ENCODE data around the gene FCN1. TPM values are rescaled to one million over a fixed set of nuclear protein-coding genes. Genes with fewer than 3 reads are reported as not detected.
A peak's percentile ranks its signal among the peaks of the same experiment; 100 is the strongest.

Gene FCN1
- total RNA-seq, 4 donors from 2014 or later: 0.72 to 2.9 (median 1.1) TPM

DNA sequence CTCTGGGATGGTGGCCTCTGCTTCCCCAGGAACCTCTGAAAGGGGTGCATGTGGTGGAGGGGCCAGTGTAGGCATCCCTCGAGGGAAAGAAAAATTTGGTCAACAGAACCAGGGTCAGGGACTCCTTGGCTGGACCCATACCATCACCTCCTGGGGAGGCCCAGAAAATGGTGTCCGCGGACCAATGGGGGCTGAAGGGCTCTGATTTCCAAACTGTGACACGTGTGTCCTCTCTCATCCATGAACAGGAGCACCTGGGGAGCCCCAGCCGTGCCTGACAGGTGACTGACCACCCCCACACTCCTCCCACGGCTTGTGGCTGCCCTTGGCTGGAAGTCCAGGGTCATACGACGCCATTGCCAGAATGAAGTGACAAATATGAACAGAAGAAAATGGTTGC is 33.2 kb downstream of the FCN1 start:
- DNase-seq (ENCODE audit: low spot score in 2 of 2): peak in 1 of 2 donors; percentile 46

DNA sequence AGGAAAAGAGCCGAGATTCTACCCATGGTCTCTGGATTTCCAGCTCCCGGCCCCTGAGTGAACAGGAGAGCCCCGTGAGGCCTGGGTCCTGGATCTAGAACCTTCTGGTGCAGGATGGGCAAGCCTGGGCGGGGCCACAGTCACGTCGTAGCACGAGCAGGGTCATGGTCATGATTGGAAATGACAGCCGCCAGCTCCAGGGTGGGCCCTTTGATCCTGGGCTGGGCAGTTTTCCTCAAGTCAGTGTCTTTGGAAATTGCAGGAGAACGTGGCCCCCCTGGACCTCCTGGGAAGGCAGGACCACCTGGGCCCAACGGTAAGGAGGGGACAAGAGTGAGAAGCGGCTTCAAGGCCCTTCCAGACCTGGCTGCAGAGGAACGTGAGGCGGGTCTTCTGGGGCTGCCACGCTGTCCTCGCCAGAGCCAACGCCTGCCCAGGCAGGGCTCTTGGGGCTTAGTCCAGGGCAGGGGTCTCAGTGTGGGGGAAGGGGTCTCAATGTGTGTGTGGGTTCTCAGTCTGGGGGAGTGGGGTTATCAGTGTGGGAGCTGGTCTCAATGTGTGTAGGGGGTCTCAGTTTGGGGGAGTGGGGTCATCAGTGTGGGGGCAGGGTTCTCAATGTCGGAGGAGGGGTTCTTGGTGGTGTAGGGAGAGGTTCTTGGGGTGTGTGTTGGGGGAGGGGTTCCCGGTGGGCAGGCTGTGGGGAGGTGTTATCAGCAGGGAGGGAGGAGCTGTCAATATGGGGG is 34.5 kb downstream of the FCN1 start:
- H3K4me3 ChIP-seq (ENCODE audit: low read depth, poor library complexity, severe bottlenecking): no peak overlapping the region
- intact Hi-C loops (cut with DNase I; ENCODE audit: low total_unique reads): no loop called here
- TF ChIP-seq CTCF (IDR thresholded peaks at IDR 0.05) (no peak), POLR2A (IDR thresholded peaks at IDR 0.05) (no peak)
- WGBS, 2 donors: 82 to 92% methylated on average over 18 of the region's 18 CpGs
- peak in 1 of 2 donors; percentile 67 for DNase-seq (ENCODE audit: low spot score in 2 of 2)

More for the DNA sequence above, 33.2 kb downstream of the FCN1 start:
- 88 to 91% methylated on average over 6 to 8 of the region's 8 CpGs for WGBS, 2 donors
- H3K4me3 ChIP-seq (ENCODE audit: low read depth, poor library complexity, severe bottlenecking): no peak overlapping the region
- intact Hi-C loops (cut with DNase I; ENCODE audit: low total_unique reads): no loop called here
- TF ChIP-seq CTCF (IDR thresholded peaks at IDR 0.05) (no peak), POLR2A (IDR thresholded peaks at IDR 0.05) (no peak)

DNA sequence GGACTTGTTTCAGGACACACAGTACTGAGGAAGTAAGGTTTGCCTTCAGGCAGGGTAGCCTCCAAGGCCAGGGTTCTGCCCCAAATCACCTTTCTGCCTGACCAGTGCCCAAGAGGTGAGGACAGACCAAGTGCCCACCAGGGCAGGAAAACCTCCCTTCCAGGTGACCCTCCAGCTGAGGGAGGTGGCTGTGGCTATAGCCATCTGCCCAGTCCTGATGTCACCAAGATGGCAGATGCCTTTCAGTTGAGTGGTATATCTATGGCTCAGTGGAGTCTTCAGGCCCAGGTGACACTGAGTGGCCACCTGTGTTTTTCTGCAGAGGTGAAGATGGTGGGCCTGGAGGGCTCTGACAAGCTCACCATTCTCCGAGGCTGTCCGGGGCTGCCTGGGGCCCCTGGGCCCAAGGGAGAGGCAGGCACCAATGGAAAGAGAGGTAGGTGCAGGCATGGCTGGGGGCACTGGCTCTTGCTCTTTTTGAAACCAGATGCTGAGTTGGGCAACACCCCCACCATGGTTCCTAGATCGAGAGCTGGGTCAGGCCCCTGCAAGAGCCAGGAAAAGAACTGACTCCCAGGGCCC is 35.4 kb downstream of the FCN1 start:
- intact Hi-C loops (cut with DNase I; ENCODE audit: low total_unique reads): no loop called here
- TF ChIP-seq CTCF (IDR thresholded peaks at IDR 0.05) (no peak), POLR2A (IDR thresholded peaks at IDR 0.05) (no peak)
- H3K4me3 ChIP-seq (ENCODE audit: low read depth, poor library complexity, severe bottlenecking): no peak overlapping the region
- 85 to 86% methylated on average over 3 of the region's 3 CpGs for WGBS, 2 donors
- DNase-seq (ENCODE audit: low spot score in 2 of 2): peak in 1 of 2 donors; percentile 76

DNA sequence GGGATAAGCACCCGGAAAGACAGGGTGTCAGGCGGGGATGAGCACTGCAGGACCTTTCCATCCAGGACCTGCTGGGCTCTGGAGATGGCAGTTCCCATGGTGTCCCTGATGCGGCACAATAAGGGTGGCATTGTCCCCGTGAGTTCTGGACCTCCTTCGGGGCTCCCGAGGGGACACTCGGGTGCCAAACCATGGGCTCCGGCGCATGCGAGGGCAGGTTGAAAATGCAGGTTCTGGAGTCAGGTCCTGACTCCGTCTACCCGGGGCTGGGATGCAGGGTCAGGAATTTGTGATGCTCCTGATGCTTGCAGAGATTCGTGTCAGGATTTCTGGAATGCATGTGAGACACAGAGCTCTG is 36.4 kb downstream of the FCN1 start:
- H3K4me3 ChIP-seq (ENCODE audit: low read depth, poor library complexity, severe bottlenecking): no peak overlapping the region
- WGBS, 2 donors: 84 to 86% methylated on average over 11 to 13 of the region's 13 CpGs
- intact Hi-C loops (cut with DNase I; ENCODE audit: low total_unique reads): no loop called here
- TF ChIP-seq POLR2A (IDR thresholded peaks at IDR 0.05): no peak
- TF ChIP-seq CTCF (IDR thresholded peaks at IDR 0.05): no peak
- peak in 1 of 2 donors; percentile 61 for DNase-seq (ENCODE audit: low spot score in 2 of 2)

- H3K4me3 ChIP-seq (ENCODE audit: low read depth, poor library complexity, severe bottlenecking): no peak within 1 kb of the TSS
Measured at GRCh38 chr9:134880484-134881312, 37.0 kb downstream of the FCN1 start, which contains the start of gene FCN2. Gene FCN2 (plus strand): TSS chr9:134880810. CDS start chr9:134880822, 12 bp downstream.

More at GRCh38 chr9:134880484-134881312, 37.0 kb downstream of the FCN1 start, which contains the start of gene FCN2:
- 82 to 87% methylated on average over 22 to 25 of the region's 25 CpGs for WGBS, 2 donors
- intact Hi-C loops (cut with DNase I; ENCODE audit: low total_unique reads): no loop called here
- no peak for TF ChIP-seq CTCF (IDR thresholded peaks at IDR 0.05)
- TF ChIP-seq POLR2A (IDR thresholded peaks at IDR 0.05): no peak
- DNase-seq (ENCODE audit: low spot score in 2 of 2): peak in 1 of 2 donors; percentile 78
